ENCODE results near the gene GP5. TPM values are rescaled to one million over a fixed set of nuclear protein-coding genes. Genes with fewer than 3 reads are reported as not detected.

GP5 gene
- total RNA-seq, 1 experiment from 2014 or later: not detected

DNA sequence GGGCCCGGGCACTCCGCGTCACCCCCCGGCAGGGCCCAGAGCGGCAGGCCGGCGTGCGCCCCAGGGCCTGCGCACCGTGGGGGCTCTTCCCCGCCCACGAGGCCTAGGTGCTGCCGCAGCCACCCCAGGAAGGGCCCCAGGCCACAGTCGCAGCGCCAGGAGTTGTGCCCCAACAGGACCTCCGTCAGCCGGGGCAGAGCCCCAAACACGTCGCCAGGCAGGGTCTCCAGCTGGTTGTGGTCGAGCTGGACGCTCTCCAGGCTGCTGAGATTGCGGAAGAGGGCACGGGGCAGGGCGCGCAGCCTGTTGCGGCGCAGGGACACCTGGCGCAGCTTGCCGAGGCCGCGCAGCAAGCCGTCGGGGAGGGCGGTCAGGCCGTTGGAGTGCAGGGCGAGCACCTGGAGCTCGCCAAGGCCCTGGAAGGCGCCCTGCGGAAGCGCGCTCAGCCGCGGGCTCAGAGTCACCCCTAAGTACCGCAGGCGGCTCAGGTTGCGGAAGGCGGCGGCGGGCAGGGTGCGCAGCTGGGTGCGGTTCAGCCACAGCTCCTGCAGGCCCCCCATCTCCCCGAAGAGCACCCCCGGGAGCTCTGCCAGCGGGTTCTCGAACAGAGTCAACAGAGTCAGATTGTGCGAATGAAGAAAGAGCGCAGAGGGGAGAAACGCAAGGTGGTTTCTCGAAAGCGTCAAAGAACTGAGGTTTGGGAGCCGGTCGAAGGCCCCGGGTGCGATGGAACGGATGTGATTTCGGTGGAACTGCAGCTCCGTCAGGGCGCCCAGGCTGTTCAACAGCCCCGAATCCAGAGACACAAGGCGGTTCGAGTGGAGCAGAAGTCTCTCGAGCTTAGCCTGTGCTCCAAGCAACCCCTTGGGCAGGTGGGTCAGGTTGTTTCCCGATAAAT lies 2.0 kb downstream of the GP5 start:
- no CpG with 5 or more reads among the region's 73 CpGs for WGBS (ENCODE audit: extremely low coverage, insufficient read length, low lambda C conversion rate)
- TF ChIP-seq, protein P1, sequence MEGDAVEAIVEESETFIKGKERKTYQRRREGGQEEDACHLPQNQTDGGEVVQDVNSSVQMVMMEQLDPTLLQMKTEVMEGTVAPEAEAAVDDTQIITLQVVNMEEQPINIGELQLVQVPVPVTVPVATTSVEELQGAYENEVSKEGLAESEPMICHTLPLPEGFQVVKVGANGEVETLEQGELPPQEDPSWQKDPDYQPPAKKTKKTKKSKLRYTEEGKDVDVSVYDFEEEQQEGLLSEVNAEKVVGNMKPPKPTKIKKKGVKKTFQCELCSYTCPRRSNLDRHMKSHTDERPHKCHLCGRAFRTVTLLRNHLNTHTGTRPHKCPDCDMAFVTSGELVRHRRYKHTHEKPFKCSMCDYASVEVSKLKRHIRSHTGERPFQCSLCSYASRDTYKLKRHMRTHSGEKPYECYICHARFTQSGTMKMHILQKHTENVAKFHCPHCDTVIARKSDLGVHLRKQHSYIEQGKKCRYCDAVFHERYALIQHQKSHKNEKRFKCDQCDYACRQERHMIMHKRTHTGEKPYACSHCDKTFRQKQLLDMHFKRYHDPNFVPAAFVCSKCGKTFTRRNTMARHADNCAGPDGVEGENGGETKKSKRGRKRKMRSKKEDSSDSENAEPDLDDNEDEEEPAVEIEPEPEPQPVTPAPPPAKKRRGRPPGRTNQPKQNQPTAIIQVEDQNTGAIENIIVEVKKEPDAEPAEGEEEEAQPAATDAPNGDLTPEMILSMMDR (conservative IDR thresholded peaks at IDR 0.05): no peak

More for the DNA sequence above, 2.0 kb downstream of the GP5 start:
- H3K9me3 Mint-ChIP-seq: no peaks in the 10 kb centered on the region; a peak in 1 of 5 replicates
- no peaks in the 10 kb centered on the region for H3K9me3 ChIP-seq (ENCODE audit: control insufficient read depth, low read depth, low read length)
- H2BK120ac ChIP-seq (ENCODE audit: low read depth, low read length, poor library complexity, severe bottlenecking): no peak overlapping the region
- peak overlapping the region; percentile 62 for H3K4me2 ChIP-seq (ENCODE audit: insufficient read depth, insufficient read length, low read length)
- no peak overlapping the region for H4K8ac ChIP-seq (replicated peaks; ENCODE audit: insufficient read length, low read depth, low read length)
- DNase-seq: peak; percentile 66
- H4K5ac ChIP-seq (ENCODE audit: insufficient read length, low read depth, low read length): no peak overlapping the region
- no peak overlapping the region for H2AFZ ChIP-seq (ENCODE audit: low read length)
- no peak overlapping the region for H4K91ac ChIP-seq (ENCODE audit: insufficient read length, low read depth, low read length)
- no peak overlapping the region for H3K14ac ChIP-seq (ENCODE audit: insufficient read depth, low read length)
- H3K27ac Mint-ChIP-seq: no peak overlapping the region
- H3K79me1 ChIP-seq (ENCODE audit: insufficient read depth, low read depth, low read length, poor library complexity, severe bottlenecking): no peaks in the 10 kb centered on the region
- peaks cover 11% of the 10 kb centered on the region for H3K23me2 ChIP-seq (ENCODE audit: insufficient read length, low read depth, low read length, poor library complexity, severe bottlenecking)
- H3K18ac ChIP-seq (ENCODE audit: insufficient read length, low read depth, low read length): peak overlapping the region; percentile 46
- H3K56ac ChIP-seq (ENCODE audit: insufficient read length, low read depth, low read length): no peak overlapping the region
- no peak overlapping the region for H3K9ac ChIP-seq (ENCODE audit: extremely low read depth, insufficient read length, low read length)
- no peak overlapping the region for H3K23ac ChIP-seq (ENCODE audit: insufficient read length, low read depth, low read length)
- no peak overlapping the region for H2BK12ac ChIP-seq (ENCODE audit: insufficient read length, low read depth, low read length)
- H2BK15ac ChIP-seq (ENCODE audit: low read depth, low read length): no peak overlapping the region
- H2BK5ac ChIP-seq (ENCODE audit: insufficient read length, low read length): no peak overlapping the region
- no peaks in the 10 kb centered on the region for H3K36me3 Mint-ChIP-seq (ENCODE audit: insufficient read depth in 1 of 3, low read depth in 3 of 3)
- H3K4ac ChIP-seq (ENCODE audit: low read depth, low read length): no peak overlapping the region
- peaks cover 8 to 22% of the 10 kb centered on the region in 2 experiments for H3K4me1 Mint-ChIP-seq
- H2AK5ac ChIP-seq (ENCODE audit: insufficient read length, low read length): no peak overlapping the region
- H3K79me2 ChIP-seq (ENCODE audit: insufficient read depth, low read length): no peaks in the 10 kb centered on the region
- peaks cover 2% of the 10 kb centered on the region; the same call in 1 of the 2 replicates for H3K4me1 ChIP-seq (ENCODE audit: insufficient read depth, low read length)
- no peak overlapping the region for H3K27ac ChIP-seq (ENCODE audit: insufficient read length, low read depth, low read length)
- H3K27me3 ChIP-seq (ENCODE audit: insufficient read depth, low read length): peaks cover 16% of the 10 kb centered on the region; the same call in 1 of the 2 replicates
- H3K27me3 Mint-ChIP-seq (ENCODE audit: low read depth): peaks cover 2% of the 10 kb centered on the region; the same call in 1 of the 2 replicates
- no peak overlapping the region for H3T11ph ChIP-seq (ENCODE audit: low read length)
- no peak overlapping the region for H2BK20ac ChIP-seq (ENCODE audit: low read depth, low read length, poor library complexity, severe bottlenecking)
- no peaks in the 10 kb centered on the region for H4K20me1 ChIP-seq (ENCODE audit: control insufficient read depth, insufficient read depth, insufficient read length)
- no peak overlapping the region; a peak in 1 of 5 replicates for H3K4me3 Mint-ChIP-seq

All from H9 (cell line).